Esophagus muscularis mucosa (tissue), 4 donors: ENCODE measurements around the gene DGKB. TPM values are rescaled to one million over a fixed set of nuclear protein-coding genes. Genes with fewer than 3 reads are reported as not detected.

ENCODE experiments used
- DNase-seq: peaks from one replicate; pipeline ENCODE4 v3.0.0-alpha.2; 2017; ENCODE audit errors: extremely low spot score
- H3K27ac ChIP-seq, 4 donors: fragments of 200-600 bp; sonication (generic); replicated peaks in 1 of 4; 1 replicate in 3 of 4; 2 replicates in 1 of 4; pipeline ENCODE4 v1.5.1; 2016 to 2019; ENCODE audit warnings: mild to moderate bottlenecking in 1 of 4
- H3K27me3 ChIP-seq, 4 donors: fragments of 200-600 bp; sonication (generic); one replicate each; pipeline versions ENCODE4 v1.5.1 to v1.6.0; 2016 to 2019
- H3K36me3 ChIP-seq, 4 donors: fragments of 200-600 bp; sonication (generic); one replicate each; pipeline ENCODE4 v1.5.1; 2016 to 2019
- H3K4me1 ChIP-seq, 4 donors: fragments of 200-600 bp; sonication (generic); one replicate each; pipeline ENCODE4 v1.5.1; 2016 to 2019
- H3K4me3 ChIP-seq, 4 donors: fragments of 200-600 bp; sonication (generic); 1 replicate in 2 of 4; 2 replicates in 2 of 4; pipeline ENCODE4 v1.5.1; 2016 to 2019; ENCODE audit warnings: mild to moderate bottlenecking in 4 of 4, moderate library complexity in 1 of 4
- H3K9me3 ChIP-seq, 4 donors: fragments of 200-600 bp; sonication (generic); 1 replicate in 3 of 4; 2 replicates in 1 of 4; pipeline ENCODE4 v1.5.1; 2016 to 2019
- CTCF ChIP-seq, 3 experiments: fragments of 200-600 bp in 2 of 3; fragments of 450-650 bp in 1 of 3; sonication (generic) in 2 of 3; IDR thresholded peaks; one replicate each; pipeline ENCODE4 v1.5.1; 2017 to 2019; ENCODE audit warnings: antibody characterized with exemption in 3 of 3, mild to moderate bottlenecking in 2 of 3, moderate library complexity in 1 of 3
- EP300 ChIP-seq: sonication (generic); formaldehyde crosslinking; IDR thresholded peaks from one replicate; pipeline ENCODE4 v1.6.1; 2017; ENCODE audit warnings: antibody characterized with exemption
- POLR2A ChIP-seq: fragments of 450-650 bp; IDR thresholded peaks from one replicate; pipeline ENCODE4 v1.6.1; 2017; ENCODE audit warnings: antibody characterized with exemption, moderate library complexity, mild to moderate bottlenecking, low read depth
- POLR2AphosphoS5 ChIP-seq, 2 donors: sonication (generic); formaldehyde crosslinking; IDR thresholded peaks; one replicate each; pipeline ENCODE4 v1.6.1; 2017; ENCODE audit warnings: antibody characterized with exemption in 2 of 2
- WGBS: methylation state at CpG from one replicate; pipeline ENCODE4 v1.1.5; 2018; 5-methylcytosine and 5-hydroxymethylcytosine counted together
- intact Hi-C: fragments of 100-400 bp; cut with DNase I; formaldehyde crosslinking; loops from one replicate; pipeline ENCODE4 v1.15.1; 2023
- total RNA-seq, 4 donors: library from RNA; depleted of rRNA; stranded (reverse); fragments of >200 nt; gene quantifications; one replicate each; pipeline versions ENCODE4 v1.1.0 to v1.2.1, GENCODE V29; 2016

DGKB gene
- total RNA-seq, 4 donors from 2014 or later, result 10.4 to 18.5 (median 16.0) TPM

GRCh38 chr7:14376711-14377110, 525.8 kb downstream of the DGKB start:
- no peaks in the 10 kb centered on the region for H3K9me3 ChIP-seq
- peaks cover 0 to 9% (median 2%) of the 10 kb centered on the region in 4 donors for H3K4me1 ChIP-seq
- no peak overlapping the region for H3K27ac ChIP-seq
- TF ChIP-seq CTCF (IDR thresholded peaks at IDR 0.05) (no peak), POLR2AphosphoS5 (IDR thresholded peaks at IDR 0.05) (no peak)
- no peaks in the 10 kb centered on the region for H3K36me3 ChIP-seq
- DNase-seq, result no peak
- intact Hi-C loops, result no loop called here
- WGBS, result 85% methylated on average over 2 of the region's 2 CpGs
- no peak overlapping the region for H3K4me3 ChIP-seq
- no peaks in the 10 kb centered on the region for H3K27me3 ChIP-seq

- no peaks in the 10 kb centered on the region for H3K36me3 ChIP-seq
- DNase-seq, result no peak
- intact Hi-C loops, result no loop called here
- TF ChIP-seq POLR2A (no peak), EP300 (no peak), CTCF (IDR thresholded peaks at IDR 0.05) (no peak), POLR2AphosphoS5 (IDR thresholded peaks at IDR 0.05) (no peak)
- peaks cover 0 to 9% (median 2%) of the 10 kb centered on the region in 4 donors for H3K4me1 ChIP-seq
- no peaks in the 10 kb centered on the region for H3K9me3 ChIP-seq
- H3K27ac ChIP-seq, result no peak overlapping the region
- no peaks in the 10 kb centered on the region for H3K27me3 ChIP-seq
- 94% methylated on average over 2 of the region's 2 CpGs for WGBS
- no peak overlapping the region for H3K4me3 ChIP-seq
Observed at GRCh38 chr7:14375998-14376397, 526.6 kb downstream of the DGKB start.

- H3K9me3 ChIP-seq, result no peaks in the 10 kb centered on the region
- peaks cover 0 to 9% (median 2%) of the 10 kb centered on the region in 4 donors for H3K4me1 ChIP-seq
- no peaks in the 10 kb centered on the region for H3K27me3 ChIP-seq
- no peak overlapping the region for H3K27ac ChIP-seq
- intact Hi-C loops, result no loop called here
- TF ChIP-seq POLR2AphosphoS5 (IDR thresholded peaks at IDR 0.05) (no peak), CTCF (IDR thresholded peaks at IDR 0.05) (no peak), POLR2A (no peak), EP300 (no peak)
- no peak for DNase-seq
- WGBS, result 97% methylated on average over 4 of the region's 4 CpGs
- no peaks in the 10 kb centered on the region for H3K36me3 ChIP-seq
- H3K4me3 ChIP-seq, result no peak overlapping the region
Observed at GRCh38 chr7:14374336-14374735, 528.2 kb downstream of the DGKB start.

- 82% methylated on average over 3 of the region's 3 CpGs for WGBS
Observed at GRCh38 chr7:14368285-14368684, 534.3 kb downstream of the DGKB start.

More at GRCh38 chr7:14368285-14368684, 534.3 kb downstream of the DGKB start:
- Histone ChIP-seq H3K36me3 (no peaks in the 10 kb centered on the region), H3K9me3 (no peaks in the 10 kb centered on the region), H3K4me3 (no peak overlapping the region), H3K27me3 (no peaks in the 10 kb centered on the region), H3K27ac (no peak overlapping the region), H3K4me1 (no peaks in the 10 kb centered on the region)
- intact Hi-C loops, result no loop called here
- no peak for TF ChIP-seq POLR2AphosphoS5 (IDR thresholded peaks at IDR 0.05)
- no peak for TF ChIP-seq POLR2A
- TF ChIP-seq CTCF (IDR thresholded peaks at IDR 0.05), result no peak
- TF ChIP-seq EP300, result no peak
- no peak for DNase-seq
